ENCODE data around the gene STK40.

Gene STK40

DNA sequence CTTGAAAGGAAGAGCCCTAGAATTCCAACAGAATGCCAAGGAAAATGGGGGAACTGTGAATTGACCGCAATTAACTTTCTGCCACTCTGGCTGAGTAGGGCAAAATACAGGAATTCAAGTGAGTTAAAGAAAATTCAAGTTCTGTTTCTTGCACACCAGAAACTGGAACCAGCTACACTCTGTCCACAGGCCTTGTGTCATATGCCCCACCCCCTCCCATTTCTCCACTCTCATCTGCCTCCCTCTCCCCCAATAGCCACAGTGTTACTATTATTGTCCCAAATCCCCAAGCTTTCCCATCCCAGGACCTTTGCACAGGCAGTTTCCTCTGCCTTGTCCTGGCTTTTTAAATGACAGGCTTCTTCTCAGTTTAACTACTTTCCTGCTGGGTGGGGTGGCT, 4.3 kb upstream of the STK40 start:
- in situ Hi-C loops (cut with HindIII; ENCODE audit: low pct_ligation_motif_present, low sequenced_read_pairs): no loop called here
- H3K27me3 ChIP-seq (replicated peaks): no peaks in the 10 kb centered on the region
- no peak overlapping the region for H3K27ac ChIP-seq
- H3K4me3 ChIP-seq (ENCODE audit: low read depth, low read length): no peak overlapping the region
- TF ChIP-seq, protein P1, sequence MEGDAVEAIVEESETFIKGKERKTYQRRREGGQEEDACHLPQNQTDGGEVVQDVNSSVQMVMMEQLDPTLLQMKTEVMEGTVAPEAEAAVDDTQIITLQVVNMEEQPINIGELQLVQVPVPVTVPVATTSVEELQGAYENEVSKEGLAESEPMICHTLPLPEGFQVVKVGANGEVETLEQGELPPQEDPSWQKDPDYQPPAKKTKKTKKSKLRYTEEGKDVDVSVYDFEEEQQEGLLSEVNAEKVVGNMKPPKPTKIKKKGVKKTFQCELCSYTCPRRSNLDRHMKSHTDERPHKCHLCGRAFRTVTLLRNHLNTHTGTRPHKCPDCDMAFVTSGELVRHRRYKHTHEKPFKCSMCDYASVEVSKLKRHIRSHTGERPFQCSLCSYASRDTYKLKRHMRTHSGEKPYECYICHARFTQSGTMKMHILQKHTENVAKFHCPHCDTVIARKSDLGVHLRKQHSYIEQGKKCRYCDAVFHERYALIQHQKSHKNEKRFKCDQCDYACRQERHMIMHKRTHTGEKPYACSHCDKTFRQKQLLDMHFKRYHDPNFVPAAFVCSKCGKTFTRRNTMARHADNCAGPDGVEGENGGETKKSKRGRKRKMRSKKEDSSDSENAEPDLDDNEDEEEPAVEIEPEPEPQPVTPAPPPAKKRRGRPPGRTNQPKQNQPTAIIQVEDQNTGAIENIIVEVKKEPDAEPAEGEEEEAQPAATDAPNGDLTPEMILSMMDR (IDR thresholded peaks at IDR 0.05; ENCODE audit: low read depth, low read length, missing control alignments): no peak
- no peak for DNase-seq
- peaks cover 25% of the 10 kb centered on the region for H3K36me3 ChIP-seq (replicated peaks)

DNA sequence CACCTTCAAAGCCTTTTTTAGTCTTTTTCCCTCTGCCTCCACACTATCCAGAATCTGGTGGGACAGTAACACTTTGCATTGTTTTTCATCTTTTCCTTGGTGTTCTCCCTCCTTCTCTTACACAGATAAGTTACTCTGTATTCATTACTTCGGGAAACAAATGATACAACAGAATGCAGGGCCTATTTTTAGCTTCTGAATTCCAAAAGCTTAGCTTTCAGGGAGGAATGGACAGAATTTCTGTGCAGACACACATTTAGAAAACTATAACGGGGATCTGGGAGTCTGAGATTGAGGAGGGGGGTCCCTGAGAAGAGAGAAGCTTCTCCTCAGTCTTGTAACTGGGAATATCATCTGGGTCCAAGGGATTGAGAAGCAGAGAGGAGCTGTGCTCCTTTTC, 3.5 kb upstream of the STK40 start:
- no peak overlapping the region for H3K27ac ChIP-seq
- H3K36me3 ChIP-seq (replicated peaks): peaks cover 25% of the 10 kb centered on the region
- no peak for DNase-seq
- TF ChIP-seq, protein P1 (IDR thresholded peaks at IDR 0.05; ENCODE audit: low read depth, low read length, missing control alignments): no peak
- H3K4me3 ChIP-seq (ENCODE audit: low read depth, low read length): no peak overlapping the region
- H3K27me3 ChIP-seq (replicated peaks): no peaks in the 10 kb centered on the region
- in situ Hi-C loops (cut with HindIII; ENCODE audit: low pct_ligation_motif_present, low sequenced_read_pairs): no loop called here

DNA sequence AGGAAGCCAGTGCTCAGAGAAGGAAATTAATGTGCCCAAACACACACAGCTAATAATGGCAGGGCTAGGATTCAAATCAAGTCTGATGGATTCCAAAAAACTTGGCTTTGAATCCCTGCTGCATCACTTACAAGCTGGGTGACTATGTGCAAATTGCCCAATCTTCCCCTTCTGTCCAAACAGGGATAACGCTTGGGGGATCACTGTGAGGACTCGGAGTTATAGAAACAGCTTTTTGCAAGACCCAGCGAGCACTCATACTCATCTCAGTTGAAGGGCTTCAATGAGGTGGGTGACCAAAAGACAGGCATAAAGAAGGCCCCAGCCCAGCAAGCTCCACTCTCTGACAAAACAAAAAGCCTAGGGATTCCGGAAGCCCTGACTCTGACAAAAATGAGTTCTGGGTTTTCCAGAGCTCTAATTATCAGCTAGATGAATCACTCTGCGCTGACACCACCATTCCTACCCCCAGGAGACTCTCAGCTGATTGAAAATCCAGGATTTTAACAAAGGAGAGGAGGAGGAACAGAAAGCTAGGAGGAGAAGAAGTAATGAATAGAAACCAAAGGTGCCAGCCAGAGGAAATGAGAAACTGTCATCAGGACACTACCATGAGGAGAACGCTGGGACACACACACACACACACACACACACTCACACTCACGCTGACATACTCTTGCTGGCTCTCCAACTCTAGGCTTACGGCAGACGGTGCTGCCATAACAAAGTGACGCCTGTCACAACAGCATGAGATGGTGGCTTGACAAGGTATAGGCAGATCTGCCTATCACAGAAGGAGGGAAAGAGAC, 1.6 kb upstream of the STK40 start:
- in situ Hi-C loops (cut with HindIII; ENCODE audit: low pct_ligation_motif_present, low sequenced_read_pairs): no loop called here
- peak; percentile 71 for DNase-seq
- TF ChIP-seq, protein P1 (IDR thresholded peaks at IDR 0.05; ENCODE audit: low read depth, low read length, missing control alignments): no peak
- Histone ChIP-seq H3K36me3 (replicated peaks) (peaks cover 9% of the 10 kb centered on the region), H3K4me3 (ENCODE audit: low read depth, low read length) (peak overlapping the region; percentile 1), H3K27me3 (replicated peaks) (no peaks in the 10 kb centered on the region), H3K27ac (peak overlapping the region; percentile 99)

- peak overlapping the region; percentile 99 for H3K27ac ChIP-seq
- H3K27me3 ChIP-seq (replicated peaks): no peaks in the 10 kb centered on the region
- peaks cover 4% of the 10 kb centered on the region for H3K36me3 ChIP-seq (replicated peaks)
- peak overlapping the region; percentile 60 for H3K4me3 ChIP-seq (ENCODE audit: low read depth, low read length)
- peak; percentile 99 for DNase-seq
- in situ Hi-C loops (cut with HindIII; ENCODE audit: low pct_ligation_motif_present, low sequenced_read_pairs): no loop called here
- TF ChIP-seq, protein P1 (IDR thresholded peaks at IDR 0.05; ENCODE audit: low read depth, low read length, missing control alignments): peak; percentile 13
These were observed 779 bp upstream of the STK40 start for GRCh38 chr1:36386265-36387140.

DNA sequence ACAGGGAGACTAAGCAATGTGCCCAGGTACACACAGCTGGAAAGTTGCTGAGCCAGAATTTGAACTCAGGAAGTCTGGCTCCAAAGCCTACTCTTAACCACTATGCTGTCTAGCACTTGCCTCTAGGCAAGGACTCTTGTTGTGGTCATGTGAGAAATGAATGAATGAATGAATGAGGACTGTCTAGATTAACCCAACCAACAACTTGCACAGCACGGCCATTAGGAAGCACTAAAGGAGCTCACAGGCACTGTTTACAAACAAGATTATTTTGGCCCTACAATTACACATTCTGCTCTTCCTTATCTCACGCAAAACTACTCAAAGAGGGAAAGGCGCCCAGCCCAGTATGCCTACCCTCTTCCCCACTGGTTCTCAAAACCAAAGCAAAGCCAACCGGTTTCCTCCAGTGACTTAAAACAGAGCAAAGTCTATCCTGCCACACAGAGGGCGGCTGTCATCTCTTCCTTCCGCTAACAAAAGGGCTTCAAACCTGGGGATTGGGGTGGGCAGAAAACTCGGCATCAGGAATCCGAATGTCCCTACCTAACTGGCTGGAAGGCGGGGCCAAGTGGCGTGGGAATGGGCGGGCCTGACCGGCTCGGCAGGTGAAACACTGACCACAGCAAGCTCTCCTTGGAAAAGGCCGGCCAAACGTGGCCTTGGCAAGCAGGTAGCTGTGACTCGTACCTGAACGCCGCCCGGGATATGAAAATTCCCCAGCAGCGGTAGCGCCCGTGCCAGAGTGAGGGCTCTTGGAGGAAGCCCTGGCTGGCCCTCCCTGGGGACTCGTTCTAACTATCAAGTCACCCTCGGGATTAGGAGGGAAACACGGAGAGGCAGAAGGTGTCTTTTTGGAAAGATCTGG, 948 bp downstream of the STK40 start:
- TF ChIP-seq, protein P1 (IDR thresholded peaks at IDR 0.05; ENCODE audit: low read depth, low read length, missing control alignments): no peak
- in situ Hi-C loops (cut with HindIII; ENCODE audit: low pct_ligation_motif_present, low sequenced_read_pairs): no loop called here
- no peaks in the 10 kb centered on the region for H3K36me3 ChIP-seq (replicated peaks)
- DNase-seq: no peak
- no peaks in the 10 kb centered on the region for H3K27me3 ChIP-seq (replicated peaks)
- H3K4me3 ChIP-seq (ENCODE audit: low read depth, low read length): peak overlapping the region; percentile 93
- H3K27ac ChIP-seq: peak overlapping the region; percentile 99

Data from brain microvascular endothelial cell (primary cell).